ENCODE results near the gene ZBP1.

DNA sequence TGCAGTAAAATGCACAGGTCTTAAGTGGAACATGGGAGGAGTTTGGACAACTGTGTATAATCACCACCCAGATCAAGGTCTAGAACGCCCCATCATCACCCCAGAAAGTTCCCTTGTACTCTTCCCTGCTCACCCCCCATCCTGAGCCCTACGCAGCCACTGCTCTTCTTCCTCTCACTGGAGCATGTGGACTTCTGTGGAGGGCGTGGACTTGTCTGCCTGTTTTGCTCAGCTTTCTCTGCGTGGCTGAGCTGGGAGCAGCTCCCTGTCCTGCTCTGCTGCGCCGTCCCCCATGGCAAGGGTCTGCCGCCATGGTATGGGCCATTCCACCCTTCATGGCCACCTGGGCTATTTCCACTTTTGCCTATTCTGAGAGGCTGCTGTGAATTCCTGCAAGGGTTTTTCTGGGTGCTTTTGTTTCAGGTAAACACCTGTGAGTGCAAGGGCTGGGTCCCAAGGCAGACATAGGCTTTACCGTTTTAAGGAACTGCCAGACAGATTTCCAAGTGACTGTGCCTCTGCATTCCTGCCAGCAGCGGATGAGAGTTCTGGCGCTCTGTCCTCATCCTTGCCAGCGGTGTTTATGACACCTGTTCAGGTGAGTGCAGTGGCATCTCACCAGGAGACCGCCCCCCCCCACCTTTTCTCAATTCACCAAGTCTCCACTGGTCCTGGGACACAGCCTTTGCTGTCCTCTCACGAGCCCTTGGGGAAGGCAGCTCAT lies 39.6 kb downstream of the ZBP1 start:
- TF ChIP-seq POLR2AphosphoS5 (IDR thresholded peaks at IDR 0.05) (no peak), POLR2A (IDR thresholded peaks at IDR 0.05) (no peak)
- TF ChIP-seq, protein P1, sequence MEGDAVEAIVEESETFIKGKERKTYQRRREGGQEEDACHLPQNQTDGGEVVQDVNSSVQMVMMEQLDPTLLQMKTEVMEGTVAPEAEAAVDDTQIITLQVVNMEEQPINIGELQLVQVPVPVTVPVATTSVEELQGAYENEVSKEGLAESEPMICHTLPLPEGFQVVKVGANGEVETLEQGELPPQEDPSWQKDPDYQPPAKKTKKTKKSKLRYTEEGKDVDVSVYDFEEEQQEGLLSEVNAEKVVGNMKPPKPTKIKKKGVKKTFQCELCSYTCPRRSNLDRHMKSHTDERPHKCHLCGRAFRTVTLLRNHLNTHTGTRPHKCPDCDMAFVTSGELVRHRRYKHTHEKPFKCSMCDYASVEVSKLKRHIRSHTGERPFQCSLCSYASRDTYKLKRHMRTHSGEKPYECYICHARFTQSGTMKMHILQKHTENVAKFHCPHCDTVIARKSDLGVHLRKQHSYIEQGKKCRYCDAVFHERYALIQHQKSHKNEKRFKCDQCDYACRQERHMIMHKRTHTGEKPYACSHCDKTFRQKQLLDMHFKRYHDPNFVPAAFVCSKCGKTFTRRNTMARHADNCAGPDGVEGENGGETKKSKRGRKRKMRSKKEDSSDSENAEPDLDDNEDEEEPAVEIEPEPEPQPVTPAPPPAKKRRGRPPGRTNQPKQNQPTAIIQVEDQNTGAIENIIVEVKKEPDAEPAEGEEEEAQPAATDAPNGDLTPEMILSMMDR (IDR thresholded peaks at IDR 0.05), result no peak
